Keratinocyte (primary cell): ENCODE data around the gene BANP. TPM values are rescaled to one million over a fixed set of nuclear protein-coding genes. Genes with fewer than 3 reads are reported as not detected.

Experiments used
- DNase-seq: peaks from one replicate; pipeline ENCODE4 v3.0.0-alpha.2; 2011; ENCODE audit warnings: low read depth, missing footprints, low spot score
- FAIRE-seq: peaks from 2 replicates; lab custom pipeline; 2011; peaks lifted over from hg19 to GRCh38; lab: Jason Lieb, UNC
- H2AFZ ChIP-seq: 2 replicates; pipeline ENCODE4 v1.6.0; 2012; ENCODE audit warnings: low read length, control low read depth, inconsistent platforms; ENCODE audit not compliant: control insufficient read depth
- H3K27ac ChIP-seq: 2 replicates; pipeline ENCODE4 v1.5.1; 2011; ENCODE audit warnings: low read length; ENCODE audit not compliant: control insufficient read depth, insufficient read depth
- H3K27me3 ChIP-seq: 3 replicates; pipeline ENCODE4 v1.6.0; 2011; ENCODE audit warnings: low read length; ENCODE audit not compliant: control insufficient read depth, insufficient read depth; ENCODE audit errors: extremely low read depth
- H3K36me3 ChIP-seq, 2 experiments: 2 replicates in 1 of 2; 3 replicates in 1 of 2; pipeline ENCODE4 v1.5.1; 2011; ENCODE audit warnings: low read length in 2 of 2, mild to moderate bottlenecking in 1 of 2; ENCODE audit not compliant: control insufficient read depth in 2 of 2, insufficient read depth in 2 of 2; ENCODE audit errors: extremely low read depth in 1 of 2
- H3K4me1 ChIP-seq: 3 replicates; pipeline ENCODE4 v1.5.1; 2011; ENCODE audit warnings: low read length; ENCODE audit not compliant: control insufficient read depth, insufficient read depth; ENCODE audit errors: extremely low read depth
- H3K4me2 ChIP-seq: 3 replicates; pipeline ENCODE4 v1.6.0; 2011; ENCODE audit warnings: low read depth, low read length; ENCODE audit not compliant: control insufficient read depth, insufficient read depth; ENCODE audit errors: extremely low read depth
- H3K4me3 ChIP-seq, 3 experiments: fragments of 200-600 bp in 1 of 3; sonication (generic) in 1 of 3; 2 replicates in 2 of 3; 3 replicates in 1 of 3; pipeline ENCODE4 v1.5.1; 2011 to 2016; ENCODE audit warnings: low read length in 3 of 3, mild to moderate bottlenecking in 3 of 3, control low read depth in 2 of 3, inconsistent platforms in 1 of 3, low read depth in 1 of 3, mixed read lengths in 1 of 3, mixed run types in 1 of 3, moderate library complexity in 1 of 3; ENCODE audit not compliant: control insufficient read depth in 2 of 3, insufficient read depth in 2 of 3; ENCODE audit errors: extremely low read depth in 1 of 3
- H3K79me2 ChIP-seq: 2 replicates; pipeline ENCODE4 v1.6.0; 2012; ENCODE audit warnings: low read length; ENCODE audit not compliant: control insufficient read depth, insufficient read depth
- H3K9ac ChIP-seq: 3 replicates; pipeline ENCODE4 v1.6.0; 2011; ENCODE audit warnings: low read length; ENCODE audit not compliant: control insufficient read depth, insufficient read depth; ENCODE audit errors: extremely low read depth
- H3K9me1 ChIP-seq: 3 replicates; pipeline ENCODE4 v1.6.0; 2011; ENCODE audit warnings: low read length; ENCODE audit not compliant: control insufficient read depth, insufficient read depth; ENCODE audit errors: extremely low read depth
- H3K9me3 ChIP-seq: 2 replicates; pipeline ENCODE4 v1.5.1; 2012; ENCODE audit warnings: low read depth, low read length; ENCODE audit not compliant: control insufficient read depth
- H4K20me1 ChIP-seq: 3 replicates; pipeline ENCODE4 v1.6.0; 2011; ENCODE audit warnings: low read length; ENCODE audit not compliant: control insufficient read depth, insufficient read depth; ENCODE audit errors: extremely low read depth
- EZH2 ChIP-seq: IDR thresholded peaks from one replicate; pipeline ENCODE4 v1.6.1; 2012; ENCODE audit warnings: inconsistent platforms, mild to moderate bottlenecking, low read length, moderate library complexity
- dilution Hi-C: fragments of 300-500 bp; cut with MboI; formaldehyde crosslinking; loops from one replicate; pipeline ENCODE4 v1.7.0; 2020; ENCODE audit warnings: low sequenced_read_pairs; ENCODE audit not compliant: extremely low pct_ligation_motif_present
- polyA plus RNA-seq, 5 experiments: library from polyadenylated mRNA; depleted of rRNA in 3 of 5; stranded (reverse) in 3 of 5; stranded (forward) in 1 of 5; unstranded in 1 of 5; fragments of >200 nt; gene quantifications; 1 replicate in 1 of 5; 2 replicates in 3 of 5; 3 replicates in 1 of 5; pipeline versions ENCODE4 v1.2.1 to v1.2.3, GENCODE V29; 2011 to 2012; ENCODE audit warnings: missing spikeins in 2 of 5, low read depth in 1 of 5, low replicate concordance in 1 of 5
- TF ChIP-seq, protein P1 (sequence below), 3 experiments: IDR thresholded peaks in 1 of 3; conservative IDR thresholded peaks in 1 of 3; optimal IDR thresholded peaks in 1 of 3; 2 replicates in 2 of 3; 3 replicates in 1 of 3; pipeline versions ENCODE3 to v1.5.1; 2011; ENCODE audit warnings: low read length in 3 of 3, mild to moderate bottlenecking in 3 of 3, moderate library complexity in 2 of 3, control low read depth in 1 of 3, inconsistent platforms in 1 of 3; ENCODE audit not compliant: insufficient read depth in 2 of 3; ENCODE audit errors: extremely low read depth in 1 of 3

BANP gene
- polyA plus RNA-seq, 1 donor (not counting 4 experiments of a cell fraction or from before 2014, with no cell fraction given), result 10.8 TPM

DNA sequence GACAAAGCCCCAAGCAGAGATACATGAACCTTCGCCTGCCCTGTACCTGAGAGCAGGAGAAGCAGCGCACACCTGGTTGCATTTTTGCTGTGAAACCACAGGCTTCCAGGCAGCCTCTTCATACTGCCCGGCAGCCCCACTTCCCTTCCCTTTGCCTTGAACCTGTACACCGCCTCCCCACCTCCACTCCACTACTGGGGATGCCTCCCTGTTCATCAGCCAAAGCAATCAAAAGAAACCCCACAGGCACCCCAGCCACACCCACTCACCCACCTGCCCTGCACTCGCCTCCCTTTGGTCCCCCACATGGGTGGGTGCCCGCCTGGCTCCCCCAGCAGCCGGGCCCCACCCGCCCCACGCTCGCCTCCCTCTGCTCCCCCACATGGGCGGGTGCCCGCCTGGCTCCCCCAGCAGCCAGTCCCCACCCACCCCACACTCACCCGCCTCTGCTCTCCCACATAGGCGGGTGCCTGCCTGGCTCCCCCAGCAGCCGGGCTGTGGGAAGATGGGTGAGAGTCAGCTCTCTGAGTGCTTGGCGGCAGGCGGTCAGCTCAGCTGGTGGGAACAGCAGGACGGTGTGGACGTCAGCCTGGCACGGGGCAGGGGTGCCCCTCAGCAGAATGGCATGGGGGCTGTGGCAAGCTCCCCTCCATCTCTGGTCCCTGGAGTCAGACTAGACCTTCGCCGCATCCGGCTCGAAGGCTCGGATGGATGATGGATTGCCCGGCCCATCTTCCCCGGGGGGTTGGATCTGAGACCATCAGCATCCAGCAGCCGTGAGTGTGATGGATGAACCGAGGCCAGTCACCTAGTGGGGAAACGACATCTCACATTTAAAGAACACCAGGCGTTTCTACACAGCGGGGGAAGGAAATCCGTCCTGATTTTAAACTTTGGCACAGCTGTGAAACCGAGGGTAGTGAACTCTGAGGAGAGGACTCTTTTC lies 135.6 kb downstream of the BANP start:
- peak; percentile 60 for TF ChIP-seq EZH2
- TF ChIP-seq, protein P1, sequence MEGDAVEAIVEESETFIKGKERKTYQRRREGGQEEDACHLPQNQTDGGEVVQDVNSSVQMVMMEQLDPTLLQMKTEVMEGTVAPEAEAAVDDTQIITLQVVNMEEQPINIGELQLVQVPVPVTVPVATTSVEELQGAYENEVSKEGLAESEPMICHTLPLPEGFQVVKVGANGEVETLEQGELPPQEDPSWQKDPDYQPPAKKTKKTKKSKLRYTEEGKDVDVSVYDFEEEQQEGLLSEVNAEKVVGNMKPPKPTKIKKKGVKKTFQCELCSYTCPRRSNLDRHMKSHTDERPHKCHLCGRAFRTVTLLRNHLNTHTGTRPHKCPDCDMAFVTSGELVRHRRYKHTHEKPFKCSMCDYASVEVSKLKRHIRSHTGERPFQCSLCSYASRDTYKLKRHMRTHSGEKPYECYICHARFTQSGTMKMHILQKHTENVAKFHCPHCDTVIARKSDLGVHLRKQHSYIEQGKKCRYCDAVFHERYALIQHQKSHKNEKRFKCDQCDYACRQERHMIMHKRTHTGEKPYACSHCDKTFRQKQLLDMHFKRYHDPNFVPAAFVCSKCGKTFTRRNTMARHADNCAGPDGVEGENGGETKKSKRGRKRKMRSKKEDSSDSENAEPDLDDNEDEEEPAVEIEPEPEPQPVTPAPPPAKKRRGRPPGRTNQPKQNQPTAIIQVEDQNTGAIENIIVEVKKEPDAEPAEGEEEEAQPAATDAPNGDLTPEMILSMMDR (optimal IDR thresholded peaks at IDR 0.05 in 1 of 3, IDR thresholded peaks at IDR 0.05 in 1 of 3, conservative IDR thresholded peaks at IDR 0.05 in 1 of 3; ENCODE audit: extremely low read depth in 1 of 3, insufficient read depth in 2 of 3, low read length in 3 of 3), result no peak
- H3K27ac ChIP-seq, result no peak overlapping the region

DNA sequence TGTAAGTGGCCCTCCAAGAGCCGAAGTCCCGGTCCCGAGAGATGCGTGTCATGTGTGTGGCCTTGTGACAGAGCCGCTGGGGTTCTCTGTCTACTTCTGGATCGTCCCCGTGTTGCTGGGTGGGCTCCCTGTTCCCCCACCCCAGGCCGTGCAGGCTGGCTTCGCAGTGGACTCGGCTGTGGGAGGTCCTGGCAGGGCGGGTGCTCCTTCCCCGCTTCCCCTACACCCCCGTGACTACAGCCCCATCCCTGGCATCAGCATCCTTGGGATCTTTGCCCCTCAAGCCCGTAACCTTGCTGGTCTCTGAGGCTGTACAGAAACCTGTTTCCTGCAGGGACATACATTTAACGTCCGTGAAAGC lies 136.3 kb downstream of the BANP start:
- H3K27me3 ChIP-seq, result peaks cover 57% of the 10 kb centered on the region
- FAIRE-seq (no peak), DNase-seq (no peak)
- H2AFZ ChIP-seq, result no peak overlapping the region
- H4K20me1 ChIP-seq, result no peaks in the 10 kb centered on the region
- no peak overlapping the region for H3K4me3 ChIP-seq
- dilution Hi-C loops, result no loop called here
- no peak overlapping the region for H3K4me2 ChIP-seq
- TF ChIP-seq EZH2, result no peak
- TF ChIP-seq, protein P1 (optimal IDR thresholded peaks at IDR 0.05 in 1 of 3, IDR thresholded peaks at IDR 0.05 in 1 of 3, conservative IDR thresholded peaks at IDR 0.05 in 1 of 3; ENCODE audit: extremely low read depth in 1 of 3, insufficient read depth in 2 of 3, low read length in 3 of 3), result no peak
- H3K79me2 ChIP-seq, result no peaks in the 10 kb centered on the region
- H3K27ac ChIP-seq, result no peak overlapping the region
- H3K9me1 ChIP-seq, result no peaks in the 10 kb centered on the region
- H3K4me1 ChIP-seq, result no peaks in the 10 kb centered on the region
- no peaks in the 10 kb centered on the region for H3K9me3 ChIP-seq
- H3K9ac ChIP-seq, result no peak overlapping the region
- no peaks in the 10 kb centered on the region for H3K36me3 ChIP-seq

More for the DNA sequence above, 135.6 kb downstream of the BANP start:
- H3K4me2 ChIP-seq, result no peak overlapping the region
- no peak overlapping the region for H3K4me3 ChIP-seq
- FAIRE-seq (no peak), DNase-seq (no peak)
- H4K20me1 ChIP-seq, result no peaks in the 10 kb centered on the region
- H3K27me3 ChIP-seq, result peaks cover 53% of the 10 kb centered on the region
- H3K4me1 ChIP-seq, result no peaks in the 10 kb centered on the region
- no peak overlapping the region for H2AFZ ChIP-seq
- no peaks in the 10 kb centered on the region for H3K9me3 ChIP-seq
- no peaks in the 10 kb centered on the region for H3K79me2 ChIP-seq
- H3K36me3 ChIP-seq, result no peaks in the 10 kb centered on the region
- dilution Hi-C loops, result no loop called here
- H3K9ac ChIP-seq, result no peak overlapping the region
- no peaks in the 10 kb centered on the region for H3K9me1 ChIP-seq
